WTC11 (cell line): ENCODE measurements around the gene PLEKHM3. TPM values are rescaled to one million over a fixed set of nuclear protein-coding genes. Genes with fewer than 3 reads are reported as not detected.

Source experiments
- ATAC-seq: fragments of 200-7000 bp; cut with Tn5 transposase; 2 replicates; pipeline ENCODE4 v1.10.0; 2021; ENCODE audit warnings: mild to moderate bottlenecking, moderate library complexity
- CTCF ChIA-PET: fragments of 300-600 bp; sonication (Branson Sonifier 250); formaldehyde crosslinking; loops from one replicate; lab custom pipeline; 2021; ENCODE audit warnings: antibody characterized with exemption; lab: Charles Lee
- POLR2A ChIA-PET: fragments of 350-600 bp; sonication (Branson Sonifier 250); formaldehyde crosslinking; loops from one replicate; lab custom pipeline; 2021; ENCODE audit warnings: antibody characterized with exemption; lab: Charles Lee
- DNase-seq: peaks from one replicate; pipeline ENCODE4 v3.0.0; 2021; ENCODE audit warnings: low spot score
- H3K27ac Mint-ChIP-seq: 2 replicates; pipeline ENCODE4 v1.8.0; 2021; ENCODE audit warnings: mixed read lengths
- H3K27me3 Mint-ChIP-seq: 2 replicates; pipeline ENCODE4 v1.8.0; 2021; ENCODE audit warnings: low read depth, mild to moderate bottlenecking, moderate library complexity, mixed read lengths
- H3K36me3 Mint-ChIP-seq: 2 replicates; pipeline ENCODE4 v1.8.0; 2021; ENCODE audit warnings: mixed read lengths
- H3K4me1 Mint-ChIP-seq: 2 replicates; pipeline ENCODE4 v1.8.0; 2022; ENCODE audit warnings: mixed read lengths
- H3K4me3 Mint-ChIP-seq: 2 replicates; pipeline ENCODE4 v1.8.0; 2021; ENCODE audit warnings: mild to moderate bottlenecking, moderate library complexity, mixed read lengths
- H3K9me3 Mint-ChIP-seq: 2 replicates; pipeline ENCODE4 v1.8.0; 2021; ENCODE audit warnings: mixed read lengths
- GABPB1 ChIP-seq: sonication (generic); formaldehyde crosslinking; IDR thresholded peaks from 2 replicates; pipeline ENCODE4 v1.8.1; 2023; ENCODE audit warnings: mild to moderate bottlenecking, missing genetic modification reagents
- GRHL2 ChIP-seq: fragments of 250-450 bp; sonication (Bioruptor Pico); IDR thresholded peaks from 2 replicates; pipeline ENCODE4 v1.8.0; 2022; ENCODE audit warnings: mild to moderate bottlenecking, moderate library complexity; ENCODE audit not compliant: insufficient replicate concordance, severe bottlenecking
- HMGA2 ChIP-seq: fragments of 250-450 bp; sonication (Bioruptor Pico); IDR thresholded peaks from 2 replicates; pipeline ENCODE4 v1.4.0; 2021; ENCODE audit warnings: mild to moderate bottlenecking, moderate library complexity
- JUN ChIP-seq: sonication (generic); formaldehyde crosslinking; IDR thresholded peaks from 2 replicates; pipeline ENCODE4 v1.8.0; 2023; ENCODE audit warnings: mild to moderate bottlenecking, missing genetic modification reagents
- NFATC4 ChIP-seq: fragments of 250-450 bp; sonication (Bioruptor Pico); IDR thresholded peaks from 2 replicates; pipeline ENCODE4 v1.9.0; 2021; ENCODE audit warnings: mild to moderate bottlenecking
- NR1H2 ChIP-seq: sonication (generic); formaldehyde crosslinking; IDR thresholded peaks from 2 replicates; pipeline ENCODE4 v1.9.0; 2021; ENCODE audit warnings: mild to moderate bottlenecking, moderate library complexity, missing genetic modification reagents
- RORB ChIP-seq: fragments of 250-450 bp; sonication (Bioruptor Pico); IDR thresholded peaks from 2 replicates; pipeline ENCODE4 v1.9.0; 2021; ENCODE audit warnings: mild to moderate bottlenecking
- SMAD3 ChIP-seq: sonication (generic); formaldehyde crosslinking; IDR thresholded peaks from 2 replicates; pipeline ENCODE4 v1.8.0; 2022; ENCODE audit warnings: missing genetic modification reagents, mild to moderate bottlenecking, borderline replicate concordance
- SMAD4 ChIP-seq: sonication (generic); formaldehyde crosslinking; IDR thresholded peaks from 2 replicates; pipeline ENCODE4 v1.8.0; 2022; ENCODE audit warnings: mild to moderate bottlenecking, missing genetic modification reagents
- ZBTB21 ChIP-seq: sonication (generic); formaldehyde crosslinking; IDR thresholded peaks from 2 replicates; pipeline ENCODE4 v1.8.1; 2023; ENCODE audit warnings: mild to moderate bottlenecking, missing genetic modification reagents, borderline replicate concordance
- ZNF121 ChIP-seq: sonication (generic); formaldehyde crosslinking; IDR thresholded peaks from 2 replicates; pipeline ENCODE4 v1.8.0; 2023; ENCODE audit warnings: missing genetic modification reagents
- ZNF219 ChIP-seq: sonication (generic); formaldehyde crosslinking; IDR thresholded peaks from 2 replicates; pipeline ENCODE4 v1.8.0; 2023; ENCODE audit warnings: missing genetic modification reagents, mild to moderate bottlenecking, borderline replicate concordance
- ZNF232 ChIP-seq: sonication (generic); formaldehyde crosslinking; IDR thresholded peaks from 2 replicates; pipeline ENCODE4 v1.8.0; 2022; ENCODE audit warnings: mild to moderate bottlenecking, missing genetic modification reagents
- ZNF317 ChIP-seq: sonication (generic); formaldehyde crosslinking; IDR thresholded peaks from 2 replicates; pipeline ENCODE4 v1.8.1; 2023; ENCODE audit warnings: low read depth, mild to moderate bottlenecking, moderate library complexity, missing genetic modification reagents, borderline replicate concordance
- ZNF396 ChIP-seq: fragments of 250-450 bp; sonication (Bioruptor Pico); IDR thresholded peaks from 2 replicates; pipeline ENCODE4 v1.8.0; 2021; ENCODE audit warnings: mild to moderate bottlenecking, moderate library complexity, borderline replicate concordance
- total RNA-seq: library from RNA; stranded (reverse); gene quantifications from 3 replicates; pipeline ENCODE4 v1.2.3, GENCODE V29; 2021
- TF ChIP-seq, protein P1 (sequence below): fragments of 250-450 bp; sonication (Bioruptor Pico); IDR thresholded peaks from 2 replicates; pipeline ENCODE4 v1.9.0; 2021; ENCODE audit warnings: moderate library complexity, mild to moderate bottlenecking, inconsistent platforms, borderline replicate concordance
- TF ChIP-seq, protein P2 (sequence below): fragments of 250-450 bp; sonication (Bioruptor Pico); IDR thresholded peaks from 2 replicates; pipeline ENCODE4 v1.9.0; 2021; ENCODE audit warnings: mild to moderate bottlenecking, borderline replicate concordance
- TF ChIP-seq, protein P3 (sequence below): sonication (generic); formaldehyde crosslinking; IDR thresholded peaks from 2 replicates; pipeline ENCODE4 v1.8.0; 2023; ENCODE audit warnings: missing genetic modification reagents
- TF ChIP-seq, protein P4 (sequence below): sonication (generic); formaldehyde crosslinking; IDR thresholded peaks from 2 replicates; pipeline ENCODE4 v1.8.0; 2022; ENCODE audit warnings: mild to moderate bottlenecking, missing genetic modification reagents
- TF ChIP-seq, protein P5 (sequence below): sonication (generic); formaldehyde crosslinking; IDR thresholded peaks from 2 replicates; pipeline ENCODE4 v1.8.1; 2022; ENCODE audit warnings: low read depth, missing genetic modification reagents, borderline replicate concordance
- TF ChIP-seq, protein P6 (sequence below): sonication (generic); formaldehyde crosslinking; conservative IDR thresholded peaks from 2 replicates; pipeline ENCODE4 v1.8.1; 2022; ENCODE audit warnings: mild to moderate bottlenecking, missing genetic modification reagents
- TF ChIP-seq, protein P7 (sequence below): sonication (generic); formaldehyde crosslinking; IDR thresholded peaks from 2 replicates; pipeline ENCODE4 v1.8.1; 2022; ENCODE audit warnings: low read depth, mild to moderate bottlenecking, moderate library complexity, missing genetic modification reagents, borderline replicate concordance

The PLEKHM3 gene
- total RNA-seq, 1 experiment from 2014 or later, result 5.8 TPM

DNA sequence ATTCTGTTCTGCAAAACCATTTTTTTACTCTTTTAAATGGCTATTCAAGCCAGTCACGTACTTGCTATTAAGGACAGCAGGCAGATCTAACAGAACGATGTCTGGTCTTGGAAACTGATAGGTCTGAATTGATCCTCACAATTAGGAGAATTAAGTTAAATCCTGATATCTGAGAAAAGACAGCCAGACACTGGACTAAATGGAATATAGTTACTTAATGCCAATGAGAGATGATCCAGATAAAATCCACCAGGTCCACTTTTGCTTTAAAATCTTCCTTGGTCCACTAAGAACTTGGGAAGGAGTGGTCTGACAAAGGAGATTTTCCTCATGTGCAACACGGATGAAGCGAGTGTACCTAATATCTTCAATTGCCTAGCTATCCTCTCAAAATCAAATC is 86.9 kb downstream of the PLEKHM3 start:
- Mint-ChIP-seq H3K27ac (no peak overlapping the region), H3K4me1 (peaks cover 28% of the 10 kb centered on the region), H3K27me3 (no peaks in the 10 kb centered on the region), H3K36me3 (no peaks in the 10 kb centered on the region), H3K4me3 (no peak overlapping the region), H3K9me3 (no peaks in the 10 kb centered on the region)
- TF ChIP-seq, protein P1, sequence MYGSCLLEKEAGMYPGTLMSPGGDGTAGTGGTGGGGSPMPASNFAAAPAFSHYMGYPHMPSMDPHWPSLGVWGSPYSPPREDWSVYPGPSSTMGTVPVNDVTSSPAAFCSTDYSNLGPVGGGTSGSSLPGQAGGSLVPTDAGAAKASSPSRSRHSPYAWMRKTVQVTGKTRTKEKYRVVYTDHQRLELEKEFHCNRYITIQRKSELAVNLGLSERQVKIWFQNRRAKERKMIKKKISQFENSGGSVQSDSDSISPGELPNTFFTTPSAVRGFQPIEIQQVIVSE, result no peak
- TF ChIP-seq SMAD4 (CRISPR knock-in tag), result no peak
- TF ChIP-seq, protein P2, sequence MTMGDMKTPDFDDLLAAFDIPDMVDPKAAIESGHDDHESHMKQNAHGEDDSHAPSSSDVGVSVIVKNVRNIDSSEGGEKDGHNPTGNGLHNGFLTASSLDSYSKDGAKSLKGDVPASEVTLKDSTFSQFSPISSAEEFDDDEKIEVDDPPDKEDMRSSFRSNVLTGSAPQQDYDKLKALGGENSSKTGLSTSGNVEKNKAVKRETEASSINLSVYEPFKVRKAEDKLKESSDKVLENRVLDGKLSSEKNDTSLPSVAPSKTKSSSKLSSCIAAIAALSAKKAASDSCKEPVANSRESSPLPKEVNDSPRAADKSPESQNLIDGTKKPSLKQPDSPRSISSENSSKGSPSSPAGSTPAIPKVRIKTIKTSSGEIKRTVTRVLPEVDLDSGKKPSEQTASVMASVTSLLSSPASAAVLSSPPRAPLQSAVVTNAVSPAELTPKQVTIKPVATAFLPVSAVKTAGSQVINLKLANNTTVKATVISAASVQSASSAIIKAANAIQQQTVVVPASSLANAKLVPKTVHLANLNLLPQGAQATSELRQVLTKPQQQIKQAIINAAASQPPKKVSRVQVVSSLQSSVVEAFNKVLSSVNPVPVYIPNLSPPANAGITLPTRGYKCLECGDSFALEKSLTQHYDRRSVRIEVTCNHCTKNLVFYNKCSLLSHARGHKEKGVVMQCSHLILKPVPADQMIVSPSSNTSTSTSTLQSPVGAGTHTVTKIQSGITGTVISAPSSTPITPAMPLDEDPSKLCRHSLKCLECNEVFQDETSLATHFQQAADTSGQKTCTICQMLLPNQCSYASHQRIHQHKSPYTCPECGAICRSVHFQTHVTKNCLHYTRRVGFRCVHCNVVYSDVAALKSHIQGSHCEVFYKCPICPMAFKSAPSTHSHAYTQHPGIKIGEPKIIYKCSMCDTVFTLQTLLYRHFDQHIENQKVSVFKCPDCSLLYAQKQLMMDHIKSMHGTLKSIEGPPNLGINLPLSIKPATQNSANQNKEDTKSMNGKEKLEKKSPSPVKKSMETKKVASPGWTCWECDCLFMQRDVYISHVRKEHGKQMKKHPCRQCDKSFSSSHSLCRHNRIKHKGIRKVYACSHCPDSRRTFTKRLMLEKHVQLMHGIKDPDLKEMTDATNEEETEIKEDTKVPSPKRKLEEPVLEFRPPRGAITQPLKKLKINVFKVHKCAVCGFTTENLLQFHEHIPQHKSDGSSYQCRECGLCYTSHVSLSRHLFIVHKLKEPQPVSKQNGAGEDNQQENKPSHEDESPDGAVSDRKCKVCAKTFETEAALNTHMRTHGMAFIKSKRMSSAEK (CRISPR knock-in tag), result no peak
- TF ChIP-seq ZBTB21 (CRISPR knock-in tag), result no peak
- no peak for TF ChIP-seq HMGA2 (CRISPR knock-in tag)
- no peak for TF ChIP-seq ZNF232 (CRISPR knock-in tag)
- ChIA-PET POLR2A (no interaction called here), CTCF (interaction anchor here (1.3 to 2.3 kb wide), 2 partner anchors 41 to 102 kb away, joined by 3 to 12 read pairs; no protein-coding TSS in a partner anchor)
- no peak for DNase-seq
- no peak for ATAC-seq

DNA sequence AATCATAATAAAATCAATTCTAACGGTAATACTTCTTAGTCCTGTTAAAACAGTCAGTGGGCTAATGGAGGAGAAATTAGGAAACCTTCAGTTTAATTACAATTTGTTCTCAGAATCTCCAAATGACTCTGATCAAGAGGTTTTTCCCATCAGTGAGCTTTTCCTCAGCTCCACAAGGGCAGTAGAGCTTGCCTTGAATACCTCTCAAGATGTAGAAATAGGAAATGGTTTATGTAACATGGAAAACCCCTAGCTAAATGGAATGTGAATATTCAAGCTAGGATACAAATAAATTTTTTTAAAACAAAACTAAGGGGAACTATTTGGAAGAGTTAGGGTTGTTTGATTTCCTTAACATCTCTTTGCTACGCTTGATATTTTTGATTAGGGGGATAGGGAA is 87.5 kb downstream of the PLEKHM3 start:
- no peak overlapping the region for H3K4me3 Mint-ChIP-seq
- peaks cover 34% of the 10 kb centered on the region for H3K4me1 Mint-ChIP-seq
- ChIA-PET POLR2A (no interaction called here), CTCF (interaction anchor here (1.3 to 2.3 kb wide), 2 partner anchors 41 to 103 kb away, joined by 3 to 12 read pairs; no protein-coding TSS in a partner anchor)
- DNase-seq (no peak), ATAC-seq (no peak)
- no peaks in the 10 kb centered on the region for H3K27me3 Mint-ChIP-seq
- H3K9me3 Mint-ChIP-seq, result no peaks in the 10 kb centered on the region
- H3K36me3 Mint-ChIP-seq, result no peaks in the 10 kb centered on the region
- TF ChIP-seq ZNF396 (CRISPR knock-in tag) (no peak), NFATC4 (CRISPR knock-in tag) (no peak), GABPB1 (no peak), JUN (CRISPR knock-in tag) (no peak), ZNF317 (no peak), RORB (CRISPR knock-in tag) (no peak), NR1H2 (no peak), ZNF219 (no peak)
- TF ChIP-seq, protein P1, result no peak
- TF ChIP-seq, protein P3, sequence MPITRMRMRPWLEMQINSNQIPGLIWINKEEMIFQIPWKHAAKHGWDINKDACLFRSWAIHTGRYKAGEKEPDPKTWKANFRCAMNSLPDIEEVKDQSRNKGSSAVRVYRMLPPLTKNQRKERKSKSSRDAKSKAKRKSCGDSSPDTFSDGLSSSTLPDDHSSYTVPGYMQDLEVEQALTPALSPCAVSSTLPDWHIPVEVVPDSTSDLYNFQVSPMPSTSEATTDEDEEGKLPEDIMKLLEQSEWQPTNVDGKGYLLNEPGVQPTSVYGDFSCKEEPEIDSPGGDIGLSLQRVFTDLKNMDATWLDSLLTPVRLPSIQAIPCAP (CRISPR knock-in tag), result no peak
- TF ChIP-seq, protein P4, sequence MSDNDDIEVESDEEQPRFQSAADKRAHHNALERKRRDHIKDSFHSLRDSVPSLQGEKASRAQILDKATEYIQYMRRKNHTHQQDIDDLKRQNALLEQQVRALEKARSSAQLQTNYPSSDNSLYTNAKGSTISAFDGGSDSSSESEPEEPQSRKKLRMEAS (CRISPR knock-in tag), result no peak
- H3K27ac Mint-ChIP-seq, result no peak overlapping the region

DNA sequence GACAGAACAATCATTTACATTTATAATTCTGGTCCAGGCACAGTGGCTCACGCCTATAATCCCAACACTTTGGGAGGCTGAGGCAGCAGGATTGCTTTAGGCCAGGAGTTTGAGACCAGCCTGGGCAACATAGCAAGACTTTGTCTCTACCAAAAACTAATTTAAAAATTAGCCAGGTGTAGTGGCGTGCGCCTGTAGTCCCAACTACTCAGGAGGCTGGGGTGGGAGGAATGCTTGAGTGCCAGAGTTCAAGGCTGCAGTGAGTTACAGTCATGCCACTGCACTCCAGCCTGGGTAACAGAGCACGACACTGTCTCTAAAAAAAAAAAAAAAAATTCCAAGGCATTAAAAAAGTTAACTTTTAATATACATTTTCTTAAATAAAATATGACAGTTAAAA is 88.1 kb downstream of the PLEKHM3 start:
- ChIA-PET POLR2A (no interaction called here), CTCF (interaction anchor here (2.3 kb wide), 1 partner anchor 103 kb away, joined by 12 read pairs; no protein-coding TSS in a partner anchor)
- Mint-ChIP-seq H3K9me3 (no peaks in the 10 kb centered on the region), H3K4me3 (no peak overlapping the region), H3K27me3 (no peaks in the 10 kb centered on the region), H3K4me1 (peaks cover 36% of the 10 kb centered on the region), H3K27ac (no peak overlapping the region), H3K36me3 (no peaks in the 10 kb centered on the region)
- DNase-seq, result no peak
- ATAC-seq, result no peak
- TF ChIP-seq ZNF121 (no peak), SMAD4 (CRISPR knock-in tag) (no peak), SMAD3 (no peak), GRHL2 (CRISPR knock-in tag) (no peak)
- TF ChIP-seq, protein P5, sequence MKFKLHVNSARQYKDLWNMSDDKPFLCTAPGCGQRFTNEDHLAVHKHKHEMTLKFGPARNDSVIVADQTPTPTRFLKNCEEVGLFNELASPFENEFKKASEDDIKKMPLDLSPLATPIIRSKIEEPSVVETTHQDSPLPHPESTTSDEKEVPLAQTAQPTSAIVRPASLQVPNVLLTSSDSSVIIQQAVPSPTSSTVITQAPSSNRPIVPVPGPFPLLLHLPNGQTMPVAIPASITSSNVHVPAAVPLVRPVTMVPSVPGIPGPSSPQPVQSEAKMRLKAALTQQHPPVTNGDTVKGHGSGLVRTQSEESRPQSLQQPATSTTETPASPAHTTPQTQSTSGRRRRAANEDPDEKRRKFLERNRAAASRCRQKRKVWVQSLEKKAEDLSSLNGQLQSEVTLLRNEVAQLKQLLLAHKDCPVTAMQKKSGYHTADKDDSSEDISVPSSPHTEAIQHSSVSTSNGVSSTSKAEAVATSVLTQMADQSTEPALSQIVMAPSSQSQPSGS, result no peak
- TF ChIP-seq, protein P6, sequence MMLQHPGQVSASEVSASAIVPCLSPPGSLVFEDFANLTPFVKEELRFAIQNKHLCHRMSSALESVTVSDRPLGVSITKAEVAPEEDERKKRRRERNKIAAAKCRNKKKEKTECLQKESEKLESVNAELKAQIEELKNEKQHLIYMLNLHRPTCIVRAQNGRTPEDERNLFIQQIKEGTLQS (CRISPR knock-in tag), result no peak
- TF ChIP-seq, protein P7, sequence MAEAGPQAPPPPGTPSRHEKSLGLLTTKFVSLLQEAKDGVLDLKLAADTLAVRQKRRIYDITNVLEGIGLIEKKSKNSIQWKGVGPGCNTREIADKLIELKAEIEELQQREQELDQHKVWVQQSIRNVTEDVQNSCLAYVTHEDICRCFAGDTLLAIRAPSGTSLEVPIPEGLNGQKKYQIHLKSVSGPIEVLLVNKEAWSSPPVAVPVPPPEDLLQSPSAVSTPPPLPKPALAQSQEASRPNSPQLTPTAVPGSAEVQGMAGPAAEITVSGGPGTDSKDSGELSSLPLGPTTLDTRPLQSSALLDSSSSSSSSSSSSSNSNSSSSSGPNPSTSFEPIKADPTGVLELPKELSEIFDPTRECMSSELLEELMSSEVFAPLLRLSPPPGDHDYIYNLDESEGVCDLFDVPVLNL, result no peak
